GM23338 (cell line): ENCODE data around the gene SH2D4B.

Experiments
- CTCF ChIP-seq, 2 experiments: fragments of 200-600 bp in 1 of 2; sonication (generic) in 1 of 2; conservative IDR thresholded peaks; 2 replicates each; pipeline versions ENCODE4 v1.5.1 to v1.6.1; 2016 to 2017; ENCODE audit warnings: antibody characterized with exemption in 2 of 2, low read depth in 2 of 2, mild to moderate bottlenecking in 2 of 2, moderate library complexity in 1 of 2
- ETS1 ChIP-seq: IDR thresholded peaks from 2 replicates; pipeline ENCODE4 v1.6.1; 2016; ENCODE audit warnings: antibody characterized with exemption
- EZH2phosphoT487 ChIP-seq: fragments of 200-600 bp; sonication (generic); IDR thresholded peaks from one replicate; pipeline ENCODE4 v1.8.1; 2018; ENCODE audit warnings: antibody characterized with exemption; ENCODE audit not compliant: unreplicated experiment
- POLR2AphosphoS5 ChIP-seq: IDR thresholded peaks from 2 replicates; pipeline ENCODE4 v1.6.1; 2016; ENCODE audit warnings: antibody characterized with exemption, low read depth

GRCh38 chr10:80579181-80579763 lies 41.6 kb downstream of the SH2D4B start:
- TF ChIP-seq EZH2phosphoT487 (no peak), POLR2AphosphoS5 (no peak), CTCF (conservative IDR thresholded peaks at IDR 0.05; ENCODE audit: low read depth in 2 of 2) (no peak), ETS1 (no peak)
